GM21390 (cell line): ENCODE results near the gene TBC1D17.

Experiments used
- ATAC-seq: cut with Tn5 transposase; IDR thresholded peaks from one replicate; pipeline ENCODE4 v1.9.1; 2021; ENCODE audit not compliant: unreplicated experiment

Gene TBC1D17

DNA sequence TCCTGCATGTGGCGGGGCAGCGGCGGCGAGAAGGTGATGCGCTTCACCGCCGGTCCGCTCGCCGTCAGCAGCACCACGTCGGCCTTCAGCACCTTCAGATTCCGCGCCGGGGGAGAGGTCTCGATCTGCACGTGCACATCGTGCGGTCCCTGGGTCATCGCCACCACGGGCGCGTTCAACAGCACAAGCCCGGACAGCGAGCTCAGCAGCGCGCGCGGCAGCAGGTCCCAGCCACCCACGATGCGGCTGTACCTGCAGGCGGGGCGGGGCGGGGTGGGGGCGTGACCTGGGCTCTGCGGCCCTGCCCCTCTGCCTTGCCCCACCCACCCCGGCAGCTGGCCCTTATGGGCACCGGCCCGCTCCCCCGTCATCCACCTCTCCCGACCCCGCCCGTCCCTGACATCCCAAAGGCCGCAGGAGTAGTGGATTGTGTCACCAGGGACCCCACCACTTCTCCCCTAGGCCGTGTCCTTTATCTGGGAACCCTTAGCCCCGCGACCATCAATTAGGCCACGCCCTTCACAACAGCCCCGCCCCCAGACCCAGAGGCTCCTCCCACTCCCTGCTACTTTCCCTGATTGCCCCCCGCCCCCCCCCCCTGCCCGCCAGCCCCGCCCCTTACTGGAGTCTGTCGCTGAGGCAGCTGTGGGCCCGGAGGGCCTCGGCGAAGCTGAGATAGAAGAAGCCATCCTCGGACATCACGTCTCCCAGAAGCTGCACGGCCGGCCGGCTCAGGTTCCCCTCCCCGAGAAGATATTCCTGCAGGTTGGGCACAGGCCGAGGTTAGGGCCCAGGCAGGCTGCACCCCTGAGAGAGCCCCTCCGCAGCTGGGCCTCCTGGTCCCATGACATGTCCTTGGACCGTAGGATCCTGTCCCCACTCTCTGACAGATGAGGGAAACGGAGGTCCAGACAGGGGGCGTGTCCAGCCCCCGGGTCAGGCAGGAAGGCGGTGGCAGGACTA is 13.1 kb downstream of the TBC1D17 start:
- no peak for ATAC-seq

DNA sequence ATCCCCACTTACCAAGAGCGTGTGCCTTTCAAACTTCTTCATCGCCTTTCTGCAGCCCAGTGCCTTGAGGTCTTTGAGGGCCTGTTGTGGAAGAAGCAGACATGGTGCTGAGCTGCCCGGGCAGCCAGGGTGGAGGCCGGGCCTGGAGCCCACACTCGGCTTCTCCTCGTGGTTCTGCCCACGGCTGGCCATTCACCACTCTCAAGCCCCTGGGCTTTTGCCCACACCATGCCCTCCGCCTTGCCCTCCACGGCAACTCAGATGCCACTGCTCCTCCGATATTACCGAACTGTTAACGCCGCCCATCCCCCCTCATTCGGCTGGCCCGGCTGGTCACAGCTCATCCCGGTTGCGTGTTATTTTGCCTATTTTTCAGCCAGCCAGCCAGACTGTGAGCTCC is 13.9 kb downstream of the TBC1D17 start:
- no peak for ATAC-seq

DNA sequence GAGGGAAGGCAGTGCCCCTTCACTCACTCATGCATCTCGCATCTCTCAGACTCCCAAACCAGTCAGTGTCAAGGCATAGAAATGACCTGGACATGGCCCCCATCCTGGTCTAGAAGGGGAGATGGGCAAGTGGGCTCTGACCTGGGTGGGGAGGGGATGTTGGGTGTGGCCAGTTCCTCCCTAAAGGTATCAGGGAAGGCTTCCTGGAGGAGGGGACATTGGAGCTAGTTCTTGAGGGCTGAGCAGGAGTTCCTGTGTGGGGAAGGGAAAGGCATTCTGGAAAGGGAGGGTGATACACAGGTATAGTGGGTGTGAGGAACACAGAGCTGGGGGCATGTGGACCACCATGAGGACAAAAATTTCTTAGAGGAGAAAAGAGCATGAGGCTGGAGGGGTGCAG is 15.2 kb downstream of the TBC1D17 start:
- no peak for ATAC-seq

DNA sequence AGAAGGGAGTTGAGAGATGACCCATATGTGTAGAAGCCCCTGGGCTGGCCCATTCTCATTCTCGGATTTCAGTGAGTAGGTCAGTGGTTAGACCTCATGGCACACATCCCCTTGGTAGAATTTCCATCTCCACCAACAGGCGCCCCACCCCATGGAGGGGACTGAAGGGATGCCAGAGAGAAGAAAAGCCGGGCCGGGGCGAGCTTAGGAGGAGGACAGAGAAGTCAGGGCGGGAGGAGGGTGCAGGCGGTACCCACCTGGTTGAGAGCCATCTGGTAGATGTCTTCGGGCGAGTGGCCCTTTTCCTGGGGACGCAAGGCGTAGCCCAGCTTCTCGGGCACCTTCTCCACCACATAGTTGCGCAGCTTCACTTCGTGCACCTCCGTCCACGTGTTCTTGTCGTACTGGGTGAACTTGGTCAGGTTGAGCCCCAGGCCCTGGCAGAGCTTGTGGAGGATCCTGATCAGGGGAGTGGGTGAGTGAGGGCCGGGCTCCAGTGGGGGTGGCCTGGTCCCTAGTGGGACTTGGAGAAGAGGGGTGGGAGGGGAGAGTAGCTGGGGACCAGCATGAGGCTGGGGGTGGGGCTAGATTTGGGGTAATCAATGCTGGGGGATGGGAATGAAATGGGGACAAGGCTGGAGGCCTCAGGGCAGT is 16.6 kb downstream of the TBC1D17 start:
- no peak for ATAC-seq

GRCh38 chr19:49894879-49895565 is 17.5 kb downstream of the TBC1D17 start:
- ATAC-seq = no peak

DNA sequence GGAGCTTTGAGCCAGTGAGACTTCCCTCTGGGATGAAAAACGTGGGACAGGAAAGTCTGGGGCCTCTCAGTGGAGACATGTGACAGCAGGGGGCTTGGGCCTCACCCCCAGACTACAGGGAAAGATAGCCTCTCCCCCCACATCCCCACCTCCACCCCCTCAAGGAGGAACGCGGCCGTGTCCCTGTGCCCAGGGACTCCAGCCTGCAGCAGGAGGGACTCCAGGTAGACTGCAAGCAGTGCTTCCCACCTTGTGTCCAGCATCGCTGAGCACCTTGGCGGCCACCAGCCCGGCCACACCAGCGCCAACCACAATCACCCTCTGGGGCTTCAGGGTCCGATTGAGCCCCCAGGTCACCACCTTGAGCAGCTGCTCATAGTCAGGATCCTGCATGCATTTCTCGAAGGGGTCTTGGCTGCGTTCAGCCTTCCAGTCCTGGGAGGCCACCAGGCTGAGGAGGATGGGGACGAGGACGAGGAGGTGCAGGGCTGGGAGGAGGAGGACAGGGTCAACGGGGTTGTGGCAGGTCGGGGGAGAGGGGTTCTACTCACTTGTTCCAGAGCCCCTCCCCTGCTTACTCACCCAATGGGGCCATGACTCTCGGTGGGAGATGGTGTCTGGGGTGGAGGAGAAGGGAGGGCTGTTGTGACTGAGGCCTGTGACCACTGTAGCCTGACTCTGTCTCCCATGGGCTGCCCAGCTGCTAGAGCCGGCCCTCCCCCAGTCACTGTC is 18.2 kb downstream of the TBC1D17 start:
- ATAC-seq = no peak

- no peak for ATAC-seq
These were observed 19.5 kb downstream of the TBC1D17 start, which contains the start of gene IL4I1 for GRCh38 chr19:49896863-49897621. IL4I1 (minus strand) TSS chr19:49896887; CDS start chr19:49896160, 727 bp downstream.

GRCh38 chr19:49904136-49904535 is 26.6 kb downstream of the TBC1D17 start:
- ATAC-seq = no peak

DNA sequence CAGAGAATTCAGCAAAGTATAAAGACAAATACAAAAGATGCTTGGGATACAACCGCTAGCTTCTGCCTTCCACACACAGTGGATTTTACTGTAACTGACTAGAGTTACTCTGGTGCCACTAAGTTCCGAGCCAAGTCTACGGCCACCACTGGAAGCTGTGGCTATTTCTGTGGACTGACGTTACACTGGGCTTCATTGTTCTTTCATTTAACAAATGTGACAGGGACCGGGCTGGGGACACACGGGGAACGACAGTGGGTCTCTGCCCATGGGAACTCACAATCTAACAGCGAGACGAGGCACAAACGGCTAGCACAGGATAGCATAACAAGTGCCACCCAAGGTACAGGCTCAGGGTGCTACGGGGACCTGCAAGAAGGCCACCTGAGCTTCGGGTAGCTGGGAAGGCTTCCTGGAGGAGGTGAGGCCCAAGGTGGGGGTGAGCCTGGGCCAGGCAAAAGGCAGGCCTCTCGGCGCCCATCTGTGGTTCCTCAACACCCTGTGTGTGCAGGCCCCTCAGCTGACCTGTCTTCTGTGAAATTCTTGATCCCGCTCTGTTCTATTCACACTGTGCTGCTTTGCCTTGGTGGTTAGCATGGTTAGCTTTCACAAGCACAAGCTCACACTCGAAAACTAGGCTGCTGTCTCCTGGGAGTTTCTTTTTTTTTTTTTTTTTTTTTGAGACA is 29.5 kb downstream of the TBC1D17 start:
- ATAC-seq = no peak

GRCh38 chr19:49907745-49908446 is 30.4 kb downstream of the TBC1D17 start:
- ATAC-seq = no peak

DNA sequence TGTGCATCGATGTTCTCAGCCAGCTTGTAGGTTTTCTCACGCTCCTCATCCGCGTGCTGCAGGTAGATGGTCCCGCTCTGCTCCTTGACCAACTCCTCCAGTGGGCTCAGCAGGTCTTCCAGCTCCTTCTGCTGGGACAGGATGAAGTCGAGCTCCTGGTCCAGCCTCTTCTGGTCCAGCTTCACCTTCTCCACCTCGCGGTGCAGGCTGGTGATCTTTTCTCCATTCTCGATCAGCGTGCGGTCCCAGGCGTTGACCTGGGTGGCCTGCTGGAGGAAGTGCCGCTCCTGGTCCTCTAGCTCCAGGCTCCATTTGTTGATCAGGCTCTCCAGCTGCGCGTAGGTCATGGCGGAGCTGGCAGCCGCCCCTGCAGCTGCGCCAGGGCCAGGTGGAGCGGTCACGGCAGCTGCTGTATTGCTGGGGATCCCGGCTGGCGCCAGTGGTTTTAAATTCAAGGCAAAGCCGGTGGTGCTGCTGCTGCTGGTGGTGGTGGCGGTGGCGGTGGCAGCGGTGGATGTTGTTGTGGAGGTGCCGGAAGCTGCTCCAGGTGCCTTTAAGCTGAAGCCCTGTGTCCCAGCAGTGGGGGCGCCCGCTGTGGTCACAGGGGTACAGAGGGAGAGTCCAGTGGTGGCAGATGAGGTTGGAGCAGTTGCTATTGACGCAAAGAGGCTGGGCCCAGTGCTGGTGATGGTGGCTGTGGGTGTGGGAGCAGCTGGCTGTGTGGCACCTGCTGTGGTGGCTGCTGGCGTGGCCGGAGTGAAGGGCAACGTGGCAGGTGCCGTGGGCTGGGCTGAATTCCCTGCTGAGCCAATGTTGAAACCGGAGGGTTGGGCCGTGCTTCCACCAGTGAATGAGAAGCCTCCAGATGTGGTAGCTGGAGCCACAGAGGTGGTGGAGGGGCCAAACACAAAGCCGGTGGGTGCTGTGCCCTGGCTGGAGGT is 31.2 kb downstream of the TBC1D17 start:
- ATAC-seq = no peak

DNA sequence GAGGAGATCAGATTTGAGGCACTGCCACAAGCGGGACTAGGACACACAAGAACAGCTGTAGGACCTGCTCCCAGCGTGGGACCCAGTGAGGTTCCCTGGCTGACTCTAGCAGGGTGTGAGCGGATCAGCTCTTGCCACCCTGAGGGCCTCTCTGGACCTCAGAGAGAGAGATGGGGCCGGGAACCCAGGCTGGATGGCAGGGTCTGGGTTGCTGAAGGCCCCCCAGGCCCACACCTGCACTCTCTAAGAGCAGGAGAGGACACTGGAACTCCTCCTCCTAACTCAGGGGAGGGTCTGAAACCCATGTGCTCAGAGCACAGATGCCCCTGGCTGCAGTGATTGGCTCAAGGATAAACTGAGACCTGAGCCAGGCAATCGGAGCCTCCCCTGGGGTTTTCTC is 32.7 kb downstream of the TBC1D17 start:
- ATAC-seq = no peak

DNA sequence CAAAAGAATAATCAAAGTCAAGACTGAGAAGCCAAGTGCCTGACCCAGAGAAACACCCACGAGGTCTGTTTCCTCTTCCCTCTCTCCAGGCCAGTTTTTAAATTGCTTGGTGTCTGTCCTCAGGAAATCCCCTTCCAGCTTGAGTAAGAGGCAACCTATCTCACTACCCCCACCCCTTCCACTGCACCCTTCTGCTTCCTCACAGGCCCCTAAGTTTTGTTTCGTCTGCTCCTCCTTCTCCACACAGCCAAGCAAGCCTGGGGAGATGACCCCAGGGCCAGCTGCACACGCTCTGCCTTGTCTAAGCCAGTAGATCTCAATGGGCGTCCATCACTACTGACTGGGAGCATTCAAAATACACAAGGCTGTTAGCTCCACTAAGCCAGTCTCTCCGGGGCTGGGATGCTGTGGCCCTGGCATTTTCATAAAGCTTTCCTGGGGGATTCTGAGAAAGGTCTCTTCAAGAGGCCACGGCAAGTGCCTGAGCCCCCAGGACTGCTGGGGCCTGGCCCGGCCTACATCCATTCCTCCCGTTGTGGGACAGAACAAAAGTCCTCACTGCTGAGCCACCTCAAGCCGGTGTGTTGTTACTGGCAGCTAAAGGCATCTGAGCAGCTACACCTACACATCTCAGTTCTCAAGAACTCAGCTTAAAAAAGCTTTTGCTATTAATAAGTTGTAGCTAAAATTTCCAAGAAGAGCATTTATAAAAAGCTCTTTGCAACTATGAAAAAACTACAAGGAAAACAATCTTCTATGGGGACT is 34.1 kb downstream of the TBC1D17 start:
- no peak for ATAC-seq

GRCh38 chr19:49912965-49913685 is 35.6 kb downstream of the TBC1D17 start:
- no peak for ATAC-seq

- no peak for ATAC-seq
These were observed 36.2 kb downstream of the TBC1D17 start for GRCh38 chr19:49913720-49914119.

GRCh38 chr19:49915271-49915670 is 37.8 kb downstream of the TBC1D17 start:
- no peak for ATAC-seq
